Fibroblast of skin of scalp (primary cell): Measurements from ENCODE around the gene EDN2.

Experiments used
- DNase-seq: peaks from one replicate; pipeline ENCODE4 v3.0.0-alpha.2; 2013

Gene EDN2

DNA sequence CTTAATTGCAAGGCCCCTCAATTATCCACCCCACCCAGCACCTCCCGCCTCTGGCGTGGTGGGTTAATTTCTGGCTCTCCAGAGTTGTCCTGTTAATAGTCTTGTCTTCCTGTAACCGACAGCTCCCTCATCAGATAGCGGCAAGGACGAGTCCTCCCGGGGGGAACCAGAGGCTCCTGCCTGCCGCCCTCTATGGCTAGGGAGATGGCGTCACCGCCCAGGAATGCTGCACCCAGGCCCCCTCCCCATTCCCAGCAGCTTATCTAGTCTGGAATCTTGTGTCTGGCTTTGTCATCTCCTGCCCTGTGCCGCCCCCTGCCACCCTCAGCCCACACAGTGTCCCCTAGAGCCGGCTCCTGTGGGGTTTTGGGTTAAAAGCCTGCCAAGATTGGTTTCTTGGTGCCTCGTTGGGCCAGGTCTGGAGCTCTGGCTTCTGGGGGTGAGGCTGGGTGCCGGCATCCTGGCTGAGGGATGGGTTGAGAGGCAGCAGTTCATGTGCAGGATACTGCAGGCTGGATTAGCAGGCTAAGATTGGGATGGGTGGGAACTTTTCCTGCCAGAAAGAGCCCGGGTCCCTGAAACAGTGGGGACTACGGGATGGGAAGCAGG, 48.8 kb downstream of the EDN2 start:
- peak; percentile 71 for DNase-seq

DNA sequence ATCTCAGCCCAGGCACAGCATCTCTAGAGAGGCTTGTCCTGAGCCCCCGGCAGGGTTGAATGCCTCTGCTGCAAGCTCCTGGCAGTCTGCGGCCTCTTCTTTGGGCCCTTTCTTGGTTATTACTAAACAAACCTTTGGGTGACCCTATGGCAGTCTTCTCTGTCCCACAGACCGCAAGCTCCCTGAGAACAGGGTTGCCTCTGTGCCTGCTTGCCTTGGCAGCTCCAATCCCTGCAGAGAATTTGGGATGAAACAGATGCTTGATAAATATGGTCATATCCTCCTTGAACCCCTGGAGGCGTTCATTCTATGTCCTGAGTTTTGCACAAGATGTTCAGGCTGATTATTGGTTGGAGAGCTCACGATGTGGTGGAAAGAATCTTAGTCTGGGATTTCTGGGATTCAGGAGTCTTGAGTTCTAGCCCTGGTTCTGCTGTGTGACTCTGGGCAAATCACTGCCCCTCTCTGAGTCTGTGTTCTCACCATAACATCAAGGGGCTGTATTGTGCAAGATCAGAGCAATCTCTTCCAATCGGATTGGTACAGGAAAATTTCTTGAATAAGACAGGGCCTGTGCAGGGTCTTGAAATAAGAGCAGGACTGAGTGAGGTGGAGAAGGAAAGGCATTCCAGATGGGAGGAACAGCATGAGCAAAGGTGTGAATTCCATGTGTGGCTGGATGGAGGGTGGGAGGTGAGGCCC, 49.6 kb downstream of the EDN2 start:
- no peak for DNase-seq

DNA sequence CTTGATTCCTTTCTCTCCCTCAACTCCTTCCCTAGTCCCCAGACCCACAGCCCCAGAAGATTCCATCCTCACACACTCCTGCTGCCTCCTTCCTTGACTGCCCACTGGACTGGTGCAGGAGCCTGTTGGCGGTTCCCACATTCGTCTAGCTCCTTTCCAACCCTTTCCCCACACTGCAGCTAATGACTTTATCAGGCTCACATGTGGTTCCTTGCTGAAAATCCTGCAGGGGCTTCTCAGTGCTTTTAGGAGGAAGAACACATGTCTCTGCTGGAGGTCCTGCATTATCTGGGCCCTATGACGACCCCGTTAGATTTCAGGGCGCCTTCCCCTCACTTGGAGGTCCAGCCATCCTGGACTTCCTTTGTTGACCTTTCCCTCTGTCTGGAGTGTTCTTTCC, 50.2 kb downstream of the EDN2 start:
- DNase-seq = no peak

DNA sequence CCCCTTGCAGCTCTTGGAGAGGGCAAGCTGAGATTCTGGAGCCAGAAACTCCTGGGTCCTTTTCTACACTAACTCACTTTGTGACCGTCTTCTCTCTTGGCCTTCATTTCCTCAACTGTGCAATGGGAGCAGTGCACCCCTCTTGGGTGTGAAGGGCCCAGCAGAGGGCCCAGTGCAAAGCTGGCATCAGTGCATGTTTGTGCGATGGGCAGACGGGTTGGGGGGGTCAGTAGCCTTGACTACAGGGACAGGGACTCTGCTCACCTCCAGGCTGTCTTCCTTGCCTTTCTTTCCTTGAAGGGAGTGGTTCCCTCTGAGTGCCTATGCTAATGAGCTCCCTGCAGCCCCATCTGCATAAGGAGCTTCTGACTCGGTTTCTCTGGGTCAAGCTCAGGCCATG, 51.0 kb downstream of the EDN2 start:
- DNase-seq = no peak

GRCh38 chr1:41432481-41433280, 51.8 kb downstream of the EDN2 start:
- DNase-seq = peak; percentile 92

DNA sequence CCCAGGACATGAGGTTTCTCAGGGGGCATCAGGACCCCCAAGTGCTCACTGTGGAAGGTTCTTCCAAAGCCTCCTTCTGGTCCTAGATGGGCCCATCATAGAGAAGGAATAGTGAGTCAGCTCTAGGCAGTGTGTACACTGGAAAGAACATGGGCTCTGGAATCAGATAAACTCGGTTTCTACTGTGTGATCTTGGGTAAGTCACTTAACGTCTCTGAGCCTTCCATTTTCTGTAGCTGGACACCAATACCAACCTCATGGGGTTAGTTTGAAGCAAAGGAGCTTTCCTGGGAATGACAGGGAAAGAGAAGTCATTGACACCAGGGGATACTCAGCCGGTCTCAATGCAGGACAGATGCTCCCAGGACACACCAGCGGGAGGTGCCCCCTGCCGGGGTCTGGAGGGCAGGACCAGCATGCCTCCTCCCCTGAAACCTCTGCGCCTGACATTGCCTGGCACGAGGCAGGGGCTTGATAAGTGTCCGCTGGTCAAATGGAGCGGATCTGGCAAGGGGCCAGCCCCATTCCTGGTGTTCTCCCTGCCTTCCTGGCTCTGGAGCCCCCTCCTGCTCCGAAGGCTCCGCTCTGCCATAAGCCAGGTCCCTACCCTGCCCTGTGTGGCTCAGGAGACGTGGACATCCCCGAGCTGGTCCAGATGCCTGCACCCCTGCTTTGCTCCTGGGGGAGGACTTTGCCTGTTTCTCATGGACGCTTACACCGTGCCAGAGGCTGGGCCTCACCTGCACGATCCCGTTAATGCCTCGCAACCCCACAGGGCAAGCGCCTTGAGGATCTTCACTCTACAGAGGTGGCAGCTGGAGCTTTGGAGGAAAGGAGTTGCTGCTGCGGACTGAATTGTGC, 52.8 kb downstream of the EDN2 start:
- no peak for DNase-seq

DNA sequence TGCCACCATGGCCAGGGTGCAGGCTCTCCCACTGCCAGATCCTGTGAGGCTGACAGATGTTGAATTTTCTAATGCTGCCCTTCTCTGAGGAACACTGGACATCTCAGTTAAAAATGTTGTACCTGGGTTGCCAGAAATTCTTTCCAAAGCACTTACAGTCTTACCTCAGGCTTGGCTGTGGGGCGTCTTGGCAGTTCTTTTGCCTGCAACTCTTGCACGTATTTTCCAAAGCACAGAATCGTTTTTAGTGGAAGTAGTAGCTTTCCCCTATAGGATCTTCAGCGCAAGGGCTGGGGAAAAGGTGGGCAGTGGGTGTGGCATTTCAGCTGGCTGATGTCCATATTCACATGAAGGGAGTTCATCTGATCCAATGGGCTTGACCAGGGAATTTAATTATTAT, 53.9 kb downstream of the EDN2 start:
- no peak for DNase-seq

DNA sequence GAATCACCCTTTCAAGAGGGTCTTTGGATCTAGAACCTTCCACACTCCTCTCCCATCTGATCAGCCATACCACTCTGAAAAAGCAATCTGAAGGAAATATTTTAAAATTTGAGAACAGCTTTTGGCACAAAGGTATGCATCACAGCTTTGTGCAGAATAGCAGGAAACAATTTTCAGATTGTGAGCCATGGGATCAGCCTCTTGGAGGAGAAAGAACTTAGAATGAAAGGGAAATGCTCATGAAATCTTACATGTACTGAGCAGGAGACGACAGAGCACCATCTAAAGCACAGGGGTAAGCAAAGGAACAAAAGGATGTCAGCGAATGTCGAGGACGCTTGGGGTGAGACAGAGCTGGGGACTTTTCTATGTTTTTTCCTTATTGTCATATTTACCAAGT, 54.4 kb downstream of the EDN2 start:
- no peak for DNase-seq

DNA sequence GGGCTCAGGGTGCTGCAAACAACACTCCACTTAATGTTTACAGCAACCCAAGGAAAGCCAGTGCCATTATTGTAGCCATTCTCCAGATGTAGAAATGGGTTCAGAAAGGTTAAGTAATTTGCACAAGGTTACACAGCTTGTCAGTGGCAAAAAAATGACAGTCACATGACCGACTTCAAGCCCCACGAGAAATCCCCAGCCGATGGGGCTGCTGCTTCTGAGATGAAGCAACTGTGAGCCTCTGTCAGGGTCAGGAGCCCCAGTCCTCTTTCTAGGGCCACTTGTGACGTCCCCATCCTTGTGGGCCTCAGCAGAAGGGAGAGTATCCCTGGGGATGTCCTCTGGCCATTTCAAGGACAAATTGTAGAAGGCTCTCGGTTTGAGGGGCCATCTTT, 54.8 kb downstream of the EDN2 start:
- DNase-seq = no peak
